GM13976 (cell line): Measurements from ENCODE around the gene MYBBP1A.

Source experiments
- DNase-seq: peaks from one replicate; pipeline ENCODE4 v3.0.0; 2012; ENCODE audit warnings: low spot score
- CTCF ChIP-seq: IDR thresholded peaks from 2 replicates; pipeline ENCODE4 v1.5.1; 2012; ENCODE audit warnings: borderline replicate concordance, mild to moderate bottlenecking; ENCODE audit not compliant: insufficient read depth; ENCODE audit errors: extremely low read depth, missing control alignments, control extremely low read depth
- in situ Hi-C: fragments of 300-500 bp; cut with MboI; formaldehyde crosslinking; loops from one replicate; pipeline ENCODE4 v1.12.0; 2022; ENCODE audit warnings: low sequenced_read_pairs, mixed read lengths, inconsistent platforms; ENCODE audit not compliant: unreplicated experiment

The MYBBP1A gene

GRCh38 chr17:4588391-4588790 is 33.2 kb upstream of the MYBBP1A start:
- in situ Hi-C loops, result no loop called here
- DNase-seq, result no peak
- no peak for TF ChIP-seq CTCF

- in situ Hi-C loops, result no loop called here
- DNase-seq, result no peak
Observed at GRCh38 chr17:4587803-4588202, 32.6 kb upstream of the MYBBP1A start.

GRCh38 chr17:4587195-4587594 is 32.0 kb upstream of the MYBBP1A start:
- in situ Hi-C loops, result no loop called here
- TF ChIP-seq CTCF, result no peak

More at GRCh38 chr17:4587803-4588202, 32.6 kb upstream of the MYBBP1A start:
- TF ChIP-seq CTCF, result no peak

GRCh38 chr17:4586043-4586442 is 30.9 kb upstream of the MYBBP1A start:
- no peak for DNase-seq
- no peak for TF ChIP-seq CTCF
- in situ Hi-C loops, result no loop called here

More at GRCh38 chr17:4587195-4587594, 32.0 kb upstream of the MYBBP1A start:
- DNase-seq, result no peak

- no peak for DNase-seq
- in situ Hi-C loops, result no loop called here
- no peak for TF ChIP-seq CTCF
Observed at GRCh38 chr17:4585638-4585994, 30.4 kb upstream of the MYBBP1A start.

- TF ChIP-seq CTCF, result no peak
- DNase-seq, result no peak
- in situ Hi-C loops, result no loop called here
Observed at GRCh38 chr17:4584917-4585637, 29.9 kb upstream of the MYBBP1A start.
